MCF 10A (cell line): Measurements from ENCODE around the gene PPM1F. TPM values are rescaled to one million over a fixed set of nuclear protein-coding genes. Genes with fewer than 3 reads are reported as not detected.

Source experiments
- BruUV-seq: library from RNA; stranded (reverse); fragments of 400-500 nt; replicated peaks from 2 replicates; lab custom pipeline; 2021; lab: Mats Ljungman, UMichigan
- CTCF ChIA-PET: fragments of 300-600 bp; sonication (Branson Sonifier 250); formaldehyde crosslinking; extraction: SDS; loops from one replicate; lab custom pipeline; 2021; ENCODE audit warnings: antibody characterized with exemption, inconsistent platforms; lab: Yijun Ruan, JAX
- POLR2A ChIA-PET: fragments of 300-600, 350-650 bp; sonication (Branson Sonifier 250); formaldehyde crosslinking; extraction: SDS; loops from one replicate; lab custom pipeline; 2020; ENCODE audit warnings: antibody characterized with exemption, inconsistent platforms; lab: Yijun Ruan, JAX
- DNase-seq: peaks from one replicate; pipeline ENCODE4 v3.0.0-alpha.2; 2018; ENCODE audit not compliant: unreplicated experiment
- H3K27ac Mint-ChIP-seq: one replicate; pipeline ENCODE4 v1.8.0; 2022; ENCODE audit warnings: mild to moderate bottlenecking, low read depth, mixed read lengths; ENCODE audit not compliant: unreplicated experiment
- H3K27me3 Mint-ChIP-seq: one replicate; pipeline ENCODE4 v1.8.0; 2022; ENCODE audit warnings: mixed read lengths; ENCODE audit not compliant: insufficient read depth, unreplicated experiment
- H3K36me3 Mint-ChIP-seq: one replicate; pipeline ENCODE4 v1.8.0; 2022; ENCODE audit warnings: mild to moderate bottlenecking, moderate library complexity, mixed read lengths; ENCODE audit not compliant: insufficient read depth, unreplicated experiment
- H3K4me1 Mint-ChIP-seq: one replicate; pipeline ENCODE4 v1.8.0; 2022; ENCODE audit warnings: mixed read lengths; ENCODE audit not compliant: insufficient read depth, unreplicated experiment
- H3K4me3 Mint-ChIP-seq: one replicate; pipeline ENCODE4 v1.8.0; 2022; ENCODE audit warnings: mild to moderate bottlenecking, moderate library complexity, mixed read lengths; ENCODE audit not compliant: unreplicated experiment
- H3K9me3 Mint-ChIP-seq: one replicate; pipeline ENCODE4 v1.8.0; 2022; ENCODE audit warnings: mixed read lengths; ENCODE audit not compliant: unreplicated experiment
- CTCF ChIP-seq: fragments of 200-600 bp; IDR thresholded peaks from one replicate; pipeline ENCODE4 v1.8.0; 2022; ENCODE audit warnings: antibody characterized with exemption, mild to moderate bottlenecking; ENCODE audit not compliant: unreplicated experiment
- intact Hi-C: fragments of 100-400 bp; cut with micrococcal nuclease; formaldehyde crosslinking; loops from 2 replicates; pipeline ENCODE4 v1.14.1; 2022
- total RNA-seq: library from RNA; stranded (reverse); gene quantifications from 2 replicates; pipeline ENCODE4 v1.2.3, GENCODE V29; 2022

The PPM1F gene
- total RNA-seq, 1 experiment from 2014 or later, result 32.6 TPM

GRCh38 chr22:21965762-21966288 lies 13.2 kb upstream of the PPM1F start:
- no TSS peak for BruUV-seq
- Mint-ChIP-seq H3K27me3 (no peaks in the 10 kb centered on the region), H3K36me3 (peaks cover 64% of the 10 kb centered on the region), H3K4me3 (no peak overlapping the region), H3K4me1 (no peaks in the 10 kb centered on the region), H3K27ac (no peak overlapping the region), H3K9me3 (no peaks in the 10 kb centered on the region)
- DNase-seq, result no peak
- no peak for TF ChIP-seq CTCF
- intact Hi-C loops, result no loop called here
- POLR2A ChIA-PET, result interaction anchor here (0.6 kb wide), 1 partner anchor 166 kb away, joined by 3 read pairs; no protein-coding TSS in a partner anchor
- CTCF ChIA-PET, result interaction anchor here (1.2 to 3.7 kb wide), 2 partner anchors 9 to 13 kb away, joined by 6 to 17 read pairs; partner anchors contain the start of gene PPM1F

- intact Hi-C loops, result no loop called here
- Mint-ChIP-seq H3K27ac (no peak overlapping the region), H3K36me3 (peaks cover 55% of the 10 kb centered on the region), H3K4me1 (no peaks in the 10 kb centered on the region), H3K4me3 (no peak overlapping the region), H3K27me3 (no peaks in the 10 kb centered on the region), H3K9me3 (no peaks in the 10 kb centered on the region)
- no TSS peak for BruUV-seq
- DNase-seq, result no peak
- TF ChIP-seq CTCF, result no peak
- POLR2A ChIA-PET, result no interaction called here
- CTCF ChIA-PET, result interaction anchor here (0.6 to 1.6 kb wide), 4 partner anchors 10 to 96 kb away, joined by 3 to 10 read pairs (median 4); partner anchors contain the start of gene PPM1F
Observed at GRCh38 chr22:21964918-21965484, 12.4 kb upstream of the PPM1F start.

- Mint-ChIP-seq H3K36me3 (peaks cover 51% of the 10 kb centered on the region), H3K4me1 (no peaks in the 10 kb centered on the region), H3K27me3 (no peaks in the 10 kb centered on the region), H3K9me3 (no peaks in the 10 kb centered on the region), H3K27ac (no peak overlapping the region), H3K4me3 (no peak overlapping the region)
- DNase-seq, result no peak
- POLR2A ChIA-PET, result no interaction called here
- intact Hi-C loops, result no loop called here
- BruUV-seq, result no TSS peak
- CTCF ChIA-PET, result interaction anchor here (0.7 to 3.6 kb wide), 4 partner anchors 8 to 229 kb away, joined by 3 to 25 read pairs (median 7); partner anchors contain the start of gene PPM1F
- no peak for TF ChIP-seq CTCF
Observed at GRCh38 chr22:21964234-21964633, 11.6 kb upstream of the PPM1F start.

- Mint-ChIP-seq H3K27me3 (no peaks in the 10 kb centered on the region), H3K27ac (no peak overlapping the region), H3K4me3 (no peak overlapping the region), H3K9me3 (no peaks in the 10 kb centered on the region), H3K4me1 (no peaks in the 10 kb centered on the region), H3K36me3 (peaks cover 47% of the 10 kb centered on the region)
- CTCF ChIA-PET, result interaction anchor here (0.7 to 3.6 kb wide), 4 partner anchors 8 to 229 kb away, joined by 3 to 25 read pairs (median 7); partner anchors contain the start of gene PPM1F
- no peak for TF ChIP-seq CTCF
- intact Hi-C loops, result no loop called here
- DNase-seq, result no peak
- no TSS peak for BruUV-seq
- POLR2A ChIA-PET, result no interaction called here
Observed at GRCh38 chr22:21963790-21964211, 11.2 kb upstream of the PPM1F start.
